GM12892 (cell line): ENCODE data around the gene DRD4.

Source experiments
- DNase-seq: peaks from one replicate; pipeline ENCODE4 v3.0.0; 2011; ENCODE audit not compliant: insufficient read length
- FAIRE-seq: peaks from 2 replicates; lab custom pipeline; 2011; peaks lifted over from hg19 to GRCh38; lab: Jason Lieb, UNC
- POLR2A ChIP-seq: IDR thresholded peaks from 2 replicates; pipeline ENCODE4 v1.6.1; 2011; ENCODE audit warnings: low read depth, low read length, control low read depth
- POLR2AphosphoS5 ChIP-seq: IDR thresholded peaks from 2 replicates; pipeline ENCODE4 v1.6.1; 2011; ENCODE audit warnings: low read depth, low read length, control low read depth
- TAF1 ChIP-seq: IDR thresholded peaks from 2 replicates; pipeline ENCODE4 v1.6.1; 2011; ENCODE audit warnings: low read depth, mild to moderate bottlenecking, control low read depth, low read length, borderline replicate concordance

Gene DRD4

GRCh38 chr11:625636-626268 is 11.3 kb upstream of the DRD4 start:
- DNase-seq (no peak), FAIRE-seq (no peak)
- no peak for TF ChIP-seq POLR2A
- no peak for TF ChIP-seq POLR2AphosphoS5
- no peak for TF ChIP-seq TAF1

- FAIRE-seq = no peak
- DNase-seq = no peak
- no peak for TF ChIP-seq POLR2AphosphoS5
- TF ChIP-seq POLR2A = no peak
- TF ChIP-seq TAF1 = no peak
Measured at GRCh38 chr11:626475-627307, 10.4 kb upstream of the DRD4 start, which contains the start of gene SCT. Gene SCT, minus strand, starts transcription at chr11:627181. Its CDS starts 38 bp downstream, at chr11:627143.

GRCh38 chr11:627308-627576 is 9.8 kb upstream of the DRD4 start:
- FAIRE-seq (no peak), DNase-seq (no peak)
- TF ChIP-seq POLR2A (no peak), TAF1 (no peak), POLR2AphosphoS5 (no peak)

GRCh38 chr11:628056-628455 is 9.0 kb upstream of the DRD4 start:
- no peak for TF ChIP-seq POLR2A
- no peak for TF ChIP-seq TAF1
- TF ChIP-seq POLR2AphosphoS5 = no peak
- FAIRE-seq (no peak), DNase-seq (no peak)

- DNase-seq (no peak), FAIRE-seq (peak; percentile 79)
- TF ChIP-seq TAF1 (no peak), POLR2A (no peak), POLR2AphosphoS5 (no peak)
Measured at GRCh38 chr11:629237-629583, 7.9 kb upstream of the DRD4 start.

- no peak for TF ChIP-seq POLR2AphosphoS5
- TF ChIP-seq POLR2A = no peak
- TF ChIP-seq TAF1 = no peak
- FAIRE-seq (no peak), DNase-seq (no peak)
Measured at GRCh38 chr11:630871-631270, 6.2 kb upstream of the DRD4 start.

GRCh38 chr11:635945-636510 is 1.0 kb upstream of the DRD4 start:
- FAIRE-seq (no peak), DNase-seq (no peak)

GRCh38 chr11:637333-637592 is 194 bp downstream of the DRD4 start:
- FAIRE-seq (no peak), DNase-seq (no peak)
- TF ChIP-seq TAF1 (no peak), POLR2A (no peak), POLR2AphosphoS5 (no peak)

More at GRCh38 chr11:635945-636510, 1.0 kb upstream of the DRD4 start:
- TF ChIP-seq TAF1 (no peak), POLR2AphosphoS5 (no peak), POLR2A (no peak)

- FAIRE-seq = no peak
- TF ChIP-seq POLR2AphosphoS5 (no peak), TAF1 (no peak), POLR2A (no peak)
- no peak for DNase-seq
Measured at GRCh38 chr11:637593-638521, 788 bp downstream of the DRD4 start.

- TF ChIP-seq POLR2AphosphoS5 (no peak), TAF1 (no peak)
- FAIRE-seq = no peak
- no peak for DNase-seq
Measured at GRCh38 chr11:638631-639331, 1.7 kb downstream of the DRD4 start.
